HCT116 (cell line): ENCODE data around the gene TNFAIP3. TPM values are rescaled to one million over a fixed set of nuclear protein-coding genes. Genes with fewer than 3 reads are reported as not detected.

ENCODE experiments used
- ATAC-seq: fragments of 200-7000 bp; cut with Tn5 transposase; 2 replicates; pipeline ENCODE4 v1.9.1; 2020; ENCODE audit warnings: mild to moderate bottlenecking, moderate library complexity
- BruUV-seq: library from RNA; stranded (reverse); fragments of 400-500 nt; replicated peaks from 2 replicates; lab custom pipeline; 2021; lab: Mats Ljungman, UMichigan
- CTCF ChIA-PET: fragments of 300-600 bp; sonication (Branson Sonifier 250); formaldehyde crosslinking; loops from one replicate; lab custom pipeline; 2021; ENCODE audit warnings: antibody characterized with exemption; lab: Charles Lee
- POLR2A ChIA-PET: fragments of 300-600, 350-600 bp; sonication (Branson Sonifier 250); formaldehyde crosslinking; loops from one replicate; lab custom pipeline; 2021; ENCODE audit warnings: antibody characterized with exemption; lab: Charles Lee
- RAD21 ChIA-PET, 2 experiments: fragments of 300-600 bp; sonication (Branson Sonifier 250); formaldehyde crosslinking; loops; one replicate each; lab custom pipeline; 2023; ENCODE audit warnings: low total read pairs in 2 of 2; ENCODE audit not compliant: uncharacterized antibody in 2 of 2, unreplicated experiment in 2 of 2, low non-redundant PET in 1 of 2; lab: Charles Lee
- DNase-seq: peaks from one replicate; pipeline ENCODE4 v3.0.0-alpha.2; 2010; ENCODE audit warnings: low read depth, low spot score
- H2AFZ ChIP-seq: fragments of 200-600 bp; shearing (Covaris generic), sonication (generic); 2 replicates; pipeline ENCODE4 v1.6.1; 2017; ENCODE audit warnings: low read depth, mixed run types, mixed read lengths, antibody characterized with exemption, low read length; ENCODE audit not compliant: poor library complexity, severe bottlenecking
- H3K27ac ChIP-seq: 2 replicates; pipeline ENCODE4 v1.5.1; 2012; ENCODE audit warnings: low read depth, low read length
- H3K27me3 ChIP-seq: fragments of 200-600 bp; sonication (generic); 2 replicates; pipeline ENCODE4 v1.6.1; 2016; ENCODE audit warnings: mixed run types, low read length, mixed read lengths; ENCODE audit not compliant: insufficient read depth
- H3K36me3 ChIP-seq, 2 experiments: fragments of 200-500 bp in 1 of 2; fragments of 200-600 bp in 1 of 2; sonication (Bioruptor generic) in 1 of 2; sonication (generic) in 1 of 2; 2 replicates each; pipeline versions ENCODE4 v1.5.1 to v1.6.1; 2014 to 2016; ENCODE audit warnings: low read length in 2 of 2, inconsistent platforms in 1 of 2, mixed read lengths in 1 of 2, mixed run types in 1 of 2; ENCODE audit not compliant: insufficient read depth in 2 of 2, control insufficient read depth in 1 of 2
- H3K4me1 ChIP-seq, 2 experiments: fragments of 200-600 bp in 1 of 2; sonication (generic) in 1 of 2; 2 replicates each; pipeline versions ENCODE4 v1.5.1 to v1.6.1; 2012 to 2017; ENCODE audit warnings: low read length in 2 of 2, inconsistent platforms in 1 of 2, mild to moderate bottlenecking in 1 of 2, mixed read lengths in 1 of 2, mixed run types in 1 of 2, moderate library complexity in 1 of 2; ENCODE audit not compliant: insufficient read depth in 2 of 2, control insufficient read depth in 1 of 2
- H3K4me2 ChIP-seq: fragments of 200-600 bp; sonication (generic); 2 replicates; pipeline ENCODE4 v1.6.1; 2017; ENCODE audit warnings: mixed run types, low read length, mixed read lengths
- H3K4me3 ChIP-seq, 2 experiments: fragments of 200-600 bp in 1 of 2; sonication (generic) in 1 of 2; replicated peaks in 1 of 2; 2 replicates each; pipeline ENCODE4 v1.5.1; 2011 to 2016; ENCODE audit warnings: low read length in 2 of 2, control low read depth in 1 of 2, low read depth in 1 of 2, mild to moderate bottlenecking in 1 of 2, mixed read lengths in 1 of 2, mixed run types in 1 of 2
- H3K79me2 ChIP-seq: fragments of 200-600 bp; sonication (generic); 2 replicates; pipeline ENCODE4 v1.6.1; 2017; ENCODE audit warnings: mild to moderate bottlenecking, mixed run types, low read length, moderate library complexity, mixed read lengths; ENCODE audit not compliant: insufficient read depth
- H3K9ac ChIP-seq: fragments of 200-600 bp; sonication (generic); 2 replicates; pipeline ENCODE4 v1.6.1; 2016; ENCODE audit warnings: low read length, mixed read lengths
- H3K9me2 ChIP-seq: fragments of 200-600 bp; sonication (generic), shearing (Covaris generic); 2 replicates; pipeline ENCODE4 v1.6.1; 2017; ENCODE audit warnings: mixed run types, mild to moderate bottlenecking, moderate library complexity; ENCODE audit not compliant: insufficient read depth
- H3K9me3 ChIP-seq, 2 experiments: fragments of 200-500 bp in 1 of 2; fragments of 200-600 bp in 1 of 2; sonication (Bioruptor generic) in 1 of 2; sonication (generic) in 1 of 2; 2 replicates each; pipeline ENCODE4 v1.6.1; 2014 to 2017; ENCODE audit warnings: low read length in 2 of 2, mixed read lengths in 2 of 2, inconsistent platforms in 1 of 2, low read depth in 1 of 2, mild to moderate bottlenecking in 1 of 2, mixed run types in 1 of 2, moderate library complexity in 1 of 2; ENCODE audit not compliant: control insufficient read depth in 1 of 2, insufficient read depth in 1 of 2
- H4K20me1 ChIP-seq: fragments of 200-600 bp; sonication (generic), shearing (Covaris generic); 2 replicates; pipeline ENCODE4 v1.6.1; 2017; ENCODE audit warnings: mixed run types, mild to moderate bottlenecking, moderate library complexity; ENCODE audit not compliant: insufficient read depth
- CEBPB ChIP-seq: IDR thresholded peaks from 2 replicates; pipeline ENCODE4 v1.6.1; 2012; ENCODE audit warnings: low read depth
- ELF1 ChIP-seq: IDR thresholded peaks from 2 replicates; pipeline ENCODE4 v1.6.1; 2012; ENCODE audit warnings: low read depth, borderline replicate concordance
- EZH2 ChIP-seq: fragments of 200-600 bp; sonication (generic); IDR thresholded peaks from 2 replicates; pipeline ENCODE4 v1.6.1; 2017; ENCODE audit warnings: antibody characterized with exemption, mixed run types
- EZH2phosphoT487 ChIP-seq: fragments of 200-600 bp; IDR thresholded peaks from 2 replicates; pipeline ENCODE4 v1.6.1; 2018; ENCODE audit warnings: antibody characterized with exemption, borderline replicate concordance
- FOSL1 ChIP-seq: IDR thresholded peaks from 2 replicates; pipeline ENCODE4 v1.6.1; 2012; ENCODE audit warnings: low read depth
- POLR2A ChIP-seq: IDR thresholded peaks from 2 replicates; pipeline ENCODE4 v1.7.0; 2011; ENCODE audit warnings: borderline replicate concordance; ENCODE audit not compliant: insufficient read depth, insufficient read length; ENCODE audit errors: extremely low read depth
- POLR2AphosphoS5 ChIP-seq: IDR thresholded peaks from 2 replicates; pipeline ENCODE4 v1.6.1; 2011; ENCODE audit warnings: mild to moderate bottlenecking, low read depth, low read length, moderate library complexity
- RAD21 ChIP-seq: IDR thresholded peaks from 2 replicates; pipeline ENCODE4 v1.6.1; 2012; ENCODE audit warnings: low read depth, mild to moderate bottlenecking
- SIN3A ChIP-seq: IDR thresholded peaks from 2 replicates; pipeline ENCODE4 v1.6.1; 2012; ENCODE audit warnings: low read depth
- SP1 ChIP-seq: IDR thresholded peaks from 2 replicates; pipeline ENCODE4 v1.6.1; 2012; ENCODE audit warnings: low read depth
- YY1 ChIP-seq: IDR thresholded peaks from 2 replicates; pipeline ENCODE4 v1.6.1; 2011; ENCODE audit warnings: low read length, low read depth, moderate library complexity, mild to moderate bottlenecking; ENCODE audit not compliant: insufficient replicate concordance; ENCODE audit errors: extremely low read depth
- ZNF274 ChIP-seq: fragments of 200-500 bp; sonication (Bioruptor generic); IDR thresholded peaks from 2 replicates; pipeline ENCODE4 v1.6.1; 2014; ENCODE audit warnings: mild to moderate bottlenecking, low read depth, low read length, inconsistent platforms
- intact Hi-C: fragments of 100-400 bp; cut with micrococcal nuclease; formaldehyde crosslinking; loops from 2 replicates; pipeline ENCODE4 v1.10.0; 2022
- total RNA-seq: library from RNA; stranded (reverse); gene quantifications from one replicate; pipeline ENCODE4 v1.2.1, GENCODE V29; 2021; ENCODE audit not compliant: unreplicated experiment
- TF ChIP-seq, protein P1 (sequence below): IDR thresholded peaks from 2 replicates; pipeline ENCODE4 v1.6.1; 2011; ENCODE audit warnings: mild to moderate bottlenecking, low read length, moderate library complexity; ENCODE audit not compliant: insufficient replicate concordance; ENCODE audit errors: extremely low read depth
- TF ChIP-seq, protein P2 (sequence below): IDR thresholded peaks from 2 replicates; pipeline ENCODE4 v1.6.1; 2012

The TNFAIP3 gene
- total RNA-seq, 1 experiment from 2014 or later: 4.4 TPM

DNA sequence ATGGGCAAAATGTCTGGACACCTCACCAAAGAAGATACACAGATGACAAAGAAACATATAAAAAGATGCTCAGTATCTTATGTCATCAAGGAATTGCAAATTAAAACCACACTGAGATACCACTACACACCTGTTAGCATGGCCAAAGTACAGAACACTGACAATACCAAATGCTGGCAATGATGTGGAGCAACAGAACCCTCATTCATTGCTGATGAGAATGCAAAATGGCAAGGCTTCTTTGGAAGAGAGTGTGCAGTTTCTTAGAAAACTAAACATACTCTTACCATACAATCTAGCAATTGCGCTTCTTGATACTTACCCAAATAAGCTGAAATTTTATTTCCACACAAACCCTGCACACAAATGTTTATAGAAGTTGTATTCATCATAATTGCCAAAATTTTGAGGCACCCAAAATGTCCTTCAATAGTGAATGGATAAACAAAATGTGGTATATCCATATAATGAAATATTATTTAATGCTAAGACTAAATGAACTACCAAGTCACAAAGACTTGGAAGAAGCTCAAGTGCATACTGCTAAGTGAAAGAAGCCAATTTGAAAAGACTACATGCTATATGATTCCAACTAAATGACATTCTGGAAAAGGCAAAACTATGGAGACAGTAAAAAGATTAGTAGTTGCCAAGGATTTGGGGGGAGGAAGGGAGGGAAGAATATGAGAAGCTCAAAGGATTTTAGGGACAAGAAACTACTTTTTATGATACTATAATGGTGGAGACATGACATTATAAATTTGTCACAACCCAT is 50.7 kb downstream of the TNFAIP3 start:
- BruUV-seq: no TSS peak
- no peaks in the 10 kb centered on the region for H4K20me1 ChIP-seq
- no peaks in the 10 kb centered on the region for H3K9me3 ChIP-seq
- POLR2A ChIA-PET: no interaction called here
- H3K4me3 ChIP-seq: no peak overlapping the region
- no peaks in the 10 kb centered on the region for H3K36me3 ChIP-seq
- H3K27ac ChIP-seq: no peak overlapping the region
- H3K4me2 ChIP-seq: no peak overlapping the region
- H3K9me2 ChIP-seq: no peaks in the 10 kb centered on the region
- CTCF ChIA-PET: no interaction called here
- TF ChIP-seq SP1: no peak
- TF ChIP-seq EZH2: no peak
- TF ChIP-seq ELF1: no peak
- no peak for TF ChIP-seq SIN3A
- TF ChIP-seq RAD21: no peak
- TF ChIP-seq, protein P1, sequence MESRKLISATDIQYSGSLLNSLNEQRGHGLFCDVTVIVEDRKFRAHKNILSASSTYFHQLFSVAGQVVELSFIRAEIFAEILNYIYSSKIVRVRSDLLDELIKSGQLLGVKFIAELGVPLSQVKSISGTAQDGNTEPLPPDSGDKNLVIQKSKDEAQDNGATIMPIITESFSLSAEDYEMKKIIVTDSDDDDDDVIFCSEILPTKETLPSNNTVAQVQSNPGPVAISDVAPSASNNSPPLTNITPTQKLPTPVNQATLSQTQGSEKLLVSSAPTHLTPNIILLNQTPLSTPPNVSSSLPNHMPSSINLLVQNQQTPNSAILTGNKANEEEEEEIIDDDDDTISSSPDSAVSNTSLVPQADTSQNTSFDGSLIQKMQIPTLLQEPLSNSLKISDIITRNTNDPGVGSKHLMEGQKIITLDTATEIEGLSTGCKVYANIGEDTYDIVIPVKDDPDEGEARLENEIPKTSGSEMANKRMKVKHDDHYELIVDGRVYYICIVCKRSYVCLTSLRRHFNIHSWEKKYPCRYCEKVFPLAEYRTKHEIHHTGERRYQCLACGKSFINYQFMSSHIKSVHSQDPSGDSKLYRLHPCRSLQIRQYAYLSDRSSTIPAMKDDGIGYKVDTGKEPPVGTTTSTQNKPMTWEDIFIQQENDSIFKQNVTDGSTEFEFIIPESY: no peak
- no peak for TF ChIP-seq POLR2A
- TF ChIP-seq FOSL1: no peak
- TF ChIP-seq, protein P2, sequence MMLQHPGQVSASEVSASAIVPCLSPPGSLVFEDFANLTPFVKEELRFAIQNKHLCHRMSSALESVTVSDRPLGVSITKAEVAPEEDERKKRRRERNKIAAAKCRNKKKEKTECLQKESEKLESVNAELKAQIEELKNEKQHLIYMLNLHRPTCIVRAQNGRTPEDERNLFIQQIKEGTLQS: no peak
- no peak for TF ChIP-seq ZNF274
- no peak for TF ChIP-seq CEBPB
- no peak for TF ChIP-seq POLR2AphosphoS5
- no peak for TF ChIP-seq EZH2phosphoT487
- TF ChIP-seq YY1: no peak
- H3K9ac ChIP-seq: no peak overlapping the region
- RAD21 ChIA-PET: no interaction called here
- H3K4me1 ChIP-seq: no peaks in the 10 kb centered on the region
- no peaks in the 10 kb centered on the region for H3K79me2 ChIP-seq
- H2AFZ ChIP-seq: no peak overlapping the region
- no peak for DNase-seq
- no peak for ATAC-seq
- intact Hi-C loops: no loop called here
- no peaks in the 10 kb centered on the region for H3K27me3 ChIP-seq
